HG02588 (cell line): ENCODE measurements around the gene FABP3.
"Not testable (repeated sequence)": the region's sequence is repeated elsewhere in the genome, so short reads cannot be mapped to it uniquely, and the experiment has no call there.

Experiments
- ATAC-seq: cut with Tn5 transposase; IDR thresholded peaks from one replicate; pipeline ENCODE4 v1.9.1; 2021; ENCODE audit warnings: mild to moderate bottlenecking, moderate library complexity; ENCODE audit not compliant: unreplicated experiment

The FABP3 gene

GRCh38 chr1:31399976-31400375, 27.1 kb upstream of the FABP3 start:
- ATAC-seq: no peak

DNA sequence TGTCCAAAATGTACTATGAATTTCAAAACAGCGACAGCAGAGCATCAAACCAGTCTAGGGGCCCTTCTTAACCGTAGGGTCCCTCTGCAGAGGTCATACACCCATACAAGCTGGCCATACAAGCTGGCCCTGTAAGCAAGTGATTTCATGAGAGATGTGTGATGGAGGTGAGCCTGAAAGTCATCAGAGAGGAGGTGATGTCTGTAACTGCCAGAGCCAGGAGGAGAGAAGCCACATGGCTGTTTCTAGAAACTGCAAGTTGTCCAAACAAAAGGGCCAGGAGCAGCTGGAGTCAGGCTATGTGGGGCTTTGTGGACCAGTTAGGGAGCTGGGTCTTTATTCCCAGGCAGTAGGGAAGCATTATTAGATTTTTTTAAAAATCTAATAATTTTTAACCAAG, 25.4 kb upstream of the FABP3 start:
- no peak for ATAC-seq

DNA sequence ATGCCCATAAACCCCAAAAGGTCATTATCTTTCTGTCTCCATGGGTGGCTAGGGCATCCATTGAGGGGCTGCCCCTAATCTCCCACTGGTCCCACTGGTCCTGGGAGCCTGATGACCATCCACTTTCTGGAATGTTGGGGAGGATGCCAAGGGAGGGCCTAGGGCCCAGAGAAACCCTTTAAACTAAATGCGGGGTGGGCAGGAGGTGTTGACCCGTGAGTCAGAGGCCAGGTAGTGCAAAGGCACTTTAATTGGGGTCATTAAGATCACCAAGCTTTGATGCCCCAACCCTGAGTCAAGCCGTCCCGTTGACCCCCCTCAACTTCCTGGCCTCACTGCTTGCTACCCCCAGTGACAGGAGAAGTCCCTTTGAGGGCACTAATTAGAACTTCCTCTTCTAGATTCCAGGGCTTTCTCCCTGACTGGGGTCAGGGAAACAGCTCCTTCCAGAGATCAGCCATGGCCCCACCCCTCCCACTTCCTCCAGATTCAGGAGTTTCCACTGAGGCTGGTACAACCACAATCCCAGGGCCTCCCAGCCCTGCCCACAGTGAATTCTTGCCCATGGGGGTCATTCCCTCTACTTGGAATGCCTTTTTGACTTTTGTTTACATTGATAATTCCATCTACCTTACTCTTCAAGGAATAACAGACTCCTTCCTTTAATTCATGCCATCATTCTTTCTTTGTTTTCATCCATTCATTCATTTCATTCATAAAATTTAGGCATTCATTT, 24.7 kb upstream of the FABP3 start:
- ATAC-seq: no peak

- no peak for ATAC-seq
These were observed 23.9 kb upstream of the FABP3 start for GRCh38 chr1:31396633-31397351.

GRCh38 chr1:31394584-31395193, 21.8 kb upstream of the FABP3 start:
- peak; percentile 78 for ATAC-seq

- no peak for ATAC-seq
These were observed 20.6 kb upstream of the FABP3 start for GRCh38 chr1:31393463-31393862.

GRCh38 chr1:31390071-31390470, 17.2 kb upstream of the FABP3 start:
- no peak for ATAC-seq

DNA sequence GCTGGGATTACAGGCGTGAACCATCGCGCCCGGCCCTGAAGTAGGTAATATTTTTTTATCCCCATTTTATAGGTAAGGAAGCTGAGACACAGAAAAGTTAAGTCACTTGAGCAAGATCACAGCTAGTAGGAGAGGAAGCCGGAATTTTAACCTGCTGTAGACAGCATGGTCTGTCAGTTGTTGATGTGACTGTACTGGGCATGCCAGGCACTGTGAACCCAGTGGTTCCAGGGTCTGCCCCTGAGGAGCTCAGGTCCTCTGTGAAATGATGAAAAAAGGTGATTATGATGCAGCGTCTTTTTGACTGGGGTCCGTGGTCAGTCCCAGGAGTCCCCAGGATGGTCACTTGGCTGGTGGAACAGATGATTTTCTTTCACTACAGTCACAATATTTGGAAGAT, 16.7 kb upstream of the FABP3 start:
- ATAC-seq: no peak

- no peak for ATAC-seq
These were observed 14.7 kb upstream of the FABP3 start for GRCh38 chr1:31387612-31388011.

- not testable (repeated sequence) for ATAC-seq
These were observed 13.8 kb upstream of the FABP3 start for GRCh38 chr1:31386576-31387243.

DNA sequence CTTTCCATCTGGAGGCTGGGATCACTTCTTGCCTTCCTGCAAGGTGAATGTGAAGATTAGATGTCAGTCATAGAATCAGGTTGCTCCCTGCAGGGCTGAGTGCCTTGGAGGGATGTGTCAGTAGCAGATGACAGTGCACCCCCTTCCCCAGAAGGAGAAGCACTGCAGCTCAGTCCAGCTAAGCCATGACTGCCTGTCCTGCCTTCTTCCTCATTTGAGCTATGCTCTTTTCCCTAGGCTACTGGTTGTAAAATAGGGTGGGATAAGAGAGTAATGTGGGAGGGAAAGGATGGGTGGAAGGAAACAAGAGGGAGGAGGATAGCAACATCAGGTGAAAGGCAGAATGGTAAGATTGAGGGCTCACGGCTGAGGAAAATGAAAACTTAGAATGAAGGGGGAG, 11.1 kb upstream of the FABP3 start:
- no peak for ATAC-seq

- no peak for ATAC-seq
These were observed 9.6 kb upstream of the FABP3 start for GRCh38 chr1:31382379-31382989.

- no peak for ATAC-seq
These were observed 8.8 kb upstream of the FABP3 start for GRCh38 chr1:31381394-31382294.

- no peak for ATAC-seq
These were observed 7.3 kb upstream of the FABP3 start for GRCh38 chr1:31380181-31380580.

GRCh38 chr1:31378001-31378400, 5.1 kb upstream of the FABP3 start:
- ATAC-seq: no peak

DNA sequence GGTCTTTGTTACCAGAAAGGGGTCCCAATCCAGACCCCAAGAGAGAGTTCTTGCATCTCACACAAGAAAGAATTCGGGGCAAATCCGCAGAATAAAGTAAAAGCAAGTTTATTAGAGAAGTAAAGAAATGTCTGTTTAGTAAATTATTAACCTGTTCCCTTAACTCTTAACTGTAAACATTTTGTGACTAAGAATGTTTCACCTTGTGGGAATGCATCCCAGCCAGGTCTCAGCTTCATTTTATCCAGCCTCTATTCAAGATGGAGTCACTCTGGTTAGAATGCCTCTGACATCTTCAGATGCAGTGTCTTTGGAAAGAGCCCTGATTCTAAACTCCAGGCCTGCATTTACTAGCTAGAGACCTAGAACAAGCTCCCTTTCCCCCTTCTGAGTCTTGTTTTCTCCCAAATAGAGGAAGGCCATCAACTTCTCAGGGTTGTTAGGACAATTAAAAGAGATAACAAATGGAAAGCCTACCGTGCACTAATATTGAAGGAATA, 4.5 kb upstream of the FABP3 start:
- no peak for ATAC-seq

DNA sequence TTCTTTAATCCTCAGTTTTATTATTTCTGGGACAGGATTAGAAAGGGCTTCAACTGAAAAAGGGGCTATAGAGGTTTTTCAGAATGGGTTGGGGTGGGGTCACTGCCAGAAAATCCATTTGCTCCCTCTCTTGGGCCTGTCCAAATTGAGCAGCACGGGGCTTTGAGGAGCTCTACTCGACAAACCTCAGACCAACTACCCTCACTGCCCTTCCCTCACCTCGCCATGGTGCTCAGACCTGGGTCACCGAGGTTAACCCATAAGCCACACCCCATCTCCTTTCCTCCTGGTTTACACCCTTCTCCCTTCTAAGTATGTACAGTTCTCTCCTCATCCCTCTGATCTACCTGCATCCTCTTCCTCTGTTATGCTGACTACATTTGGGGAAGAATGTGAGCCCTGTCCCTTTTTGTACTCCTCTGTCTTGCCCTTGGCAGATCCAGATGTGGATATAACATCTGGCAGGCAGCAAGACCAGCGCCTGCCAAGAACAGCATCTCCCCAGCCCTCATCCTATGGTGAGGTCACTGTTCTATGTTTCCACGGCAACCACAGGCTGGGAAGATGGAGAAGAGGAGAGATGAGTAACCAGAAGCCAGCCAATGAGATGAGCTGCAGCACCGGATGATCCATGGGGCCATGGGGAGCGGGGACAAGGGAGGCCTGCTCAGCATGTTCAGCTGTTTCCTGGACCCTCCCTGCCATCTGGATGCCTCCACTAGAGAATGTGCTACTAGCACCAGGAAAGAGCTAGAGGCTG, 3.7 kb upstream of the FABP3 start:
- no peak for ATAC-seq

DNA sequence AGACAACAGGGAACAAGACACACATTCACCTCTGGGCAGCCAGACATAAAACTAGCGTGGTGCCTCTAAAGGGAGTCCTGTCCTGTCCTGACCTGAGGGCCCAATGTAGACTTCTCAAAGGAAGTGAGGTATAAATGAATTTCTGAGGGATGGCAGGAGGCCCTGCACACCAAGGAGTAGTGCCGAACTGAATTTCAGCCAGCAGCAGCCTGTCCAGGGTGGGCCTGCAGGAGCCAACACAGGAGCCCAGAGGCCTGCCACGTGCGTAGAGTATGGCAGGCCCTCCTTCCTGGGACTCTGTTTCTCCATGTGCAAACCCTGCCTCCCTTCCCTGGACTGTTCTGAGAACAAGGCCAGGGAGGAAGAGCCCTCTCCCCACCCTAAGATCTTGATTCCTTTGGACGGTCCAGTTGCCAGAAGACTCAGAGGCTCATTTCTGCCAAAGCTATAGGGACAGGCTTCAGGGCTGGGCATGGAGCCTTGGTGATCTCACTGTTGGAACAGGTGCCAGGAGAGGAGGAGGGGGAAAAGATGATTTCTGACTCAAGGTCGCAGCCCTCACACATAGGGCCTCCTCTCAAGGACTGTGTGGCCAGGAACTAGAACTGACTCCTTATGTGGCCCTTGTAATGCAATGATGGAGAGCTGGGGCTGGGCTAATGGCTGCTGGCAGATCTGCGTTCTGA, 1.8 kb upstream of the FABP3 start:
- no peak for ATAC-seq
